ENCODE data around the gene CFAP57.

GRCh38 chr1:43279666-43280065, 107.5 kb downstream of the CFAP57 start:
- TF ChIP-seq CTCF (IDR thresholded peaks at IDR 0.05), result no peak
- no peak for TF ChIP-seq EZH2 (IDR thresholded peaks at IDR 0.05; ENCODE audit: borderline replicate concordance, insufficient read depth, low read depth, low read length, poor library complexity, severe bottlenecking)
